Panc1 (cell line): ENCODE results near the gene E2F3. TPM values are rescaled to one million over a fixed set of nuclear protein-coding genes. Genes with fewer than 3 reads are reported as not detected.

Source experiments
- ATAC-seq: fragments of 200-7000 bp; cut with Tn5 transposase; 2 replicates; pipeline ENCODE4 v1.9.1; 2020; ENCODE audit warnings: mild to moderate bottlenecking, moderate library complexity
- BruUV-seq: library from RNA; stranded (reverse); fragments of 400-500 nt; replicated peaks from 2 replicates; lab custom pipeline; 2021; lab: Mats Ljungman, UMichigan
- CTCF ChIA-PET: fragments of 300-600 bp; sonication (Branson Sonifier 250); formaldehyde crosslinking; loops from one replicate; lab custom pipeline; 2022; ENCODE audit warnings: antibody characterized with exemption; lab: Charles Lee
- POLR2A ChIA-PET: fragments of 300-600 bp; sonication (Branson Sonifier 250); formaldehyde crosslinking; loops from one replicate; lab custom pipeline; 2022; ENCODE audit warnings: antibody characterized with exemption; lab: Charles Lee
- DNase-seq: peaks from one replicate; pipeline ENCODE4 v3.0.0-alpha.2; 2010; ENCODE audit warnings: low read depth, low spot score
- H3K27ac ChIP-seq: 2 replicates; pipeline ENCODE4 v1.5.1; 2011; ENCODE audit warnings: mild to moderate bottlenecking, low read length, inconsistent platforms
- H3K27me3 ChIP-seq: fragments of 200-500 bp; sonication (Bioruptor generic); 2 replicates; pipeline ENCODE4 v1.6.0; 2014; ENCODE audit warnings: low read length, inconsistent platforms; ENCODE audit not compliant: control insufficient read depth, insufficient read depth
- H3K36me3 ChIP-seq: fragments of 200-500 bp; sonication (Bioruptor generic); 2 replicates; pipeline ENCODE4 v1.5.1; 2014; ENCODE audit warnings: inconsistent platforms, mild to moderate bottlenecking, low read length, moderate library complexity; ENCODE audit not compliant: control insufficient read depth, insufficient read depth
- H3K4me1 ChIP-seq: 2 replicates; pipeline ENCODE4 v1.5.1; 2011; ENCODE audit warnings: inconsistent platforms, mild to moderate bottlenecking, low read length, moderate library complexity; ENCODE audit not compliant: control insufficient read depth, insufficient read depth
- H3K4me3 ChIP-seq, 2 experiments: 2 replicates each; pipeline ENCODE4 v1.5.1; 2011 to 2012; ENCODE audit warnings: low read depth in 2 of 2, low read length in 2 of 2, mild to moderate bottlenecking in 2 of 2, inconsistent platforms in 1 of 2, moderate library complexity in 1 of 2
- H3K9me3 ChIP-seq: fragments of 200-500 bp; sonication (Bioruptor generic); 2 replicates; pipeline ENCODE4 v1.5.1; 2014; ENCODE audit warnings: low read depth, mild to moderate bottlenecking, inconsistent platforms, low read length, moderate library complexity; ENCODE audit not compliant: control insufficient read depth, insufficient read depth
- CTCF ChIP-seq: fragments of 450-650 bp; IDR thresholded peaks from 2 replicates; pipeline ENCODE4 v1.5.1; 2017; ENCODE audit warnings: mild to moderate bottlenecking
- POLR2AphosphoS5 ChIP-seq: IDR thresholded peaks from 2 replicates; pipeline ENCODE4 v1.6.1; 2012; ENCODE audit warnings: mild to moderate bottlenecking, low read depth, low read length, moderate library complexity
- REST ChIP-seq, 2 experiments: IDR thresholded peaks; 2 replicates each; pipeline ENCODE4 v1.6.1; 2011 to 2012; ENCODE audit warnings: low read depth in 2 of 2, control low read depth in 1 of 2, low read length in 1 of 2, mild to moderate bottlenecking in 1 of 2, moderate library complexity in 1 of 2; ENCODE audit not compliant: insufficient read depth in 1 of 2
- SIN3A ChIP-seq: IDR thresholded peaks from 2 replicates; pipeline ENCODE4 v1.6.1; 2012; ENCODE audit warnings: low read depth, mild to moderate bottlenecking, low read length, moderate library complexity, borderline replicate concordance; ENCODE audit not compliant: insufficient read depth
- TCF7L2 ChIP-seq: IDR thresholded peaks from 2 replicates; pipeline ENCODE4 v1.6.1; 2011; ENCODE audit warnings: mild to moderate bottlenecking, low read depth, low read length, inconsistent platforms
- in situ Hi-C: cut with HindIII; loops from 2 replicates; pipeline ENCODE4 v1.10.0; 2016; ENCODE audit warnings: low sequenced_read_pairs, low pct_unique_long_range_greater_than_20kb
- intact Hi-C: fragments of 100-400 bp; cut with micrococcal nuclease; formaldehyde crosslinking; loops from one replicate; pipeline ENCODE4 v1.10.0; 2022; ENCODE audit not compliant: unreplicated experiment
- total RNA-seq: library from RNA; stranded (reverse); gene quantifications from one replicate; pipeline ENCODE4 v1.2.1, GENCODE V29; 2021; ENCODE audit not compliant: unreplicated experiment

Gene E2F3
- total RNA-seq, 1 experiment from 2014 or later: 31.0 TPM

GRCh38 chr6:20433929-20434328 is 32.2 kb downstream of the E2F3 start:
- in situ Hi-C loops: no loop called here

GRCh38 chr6:20434766-20435165 is 33.1 kb downstream of the E2F3 start:
- no peak overlapping the region for H3K4me3 ChIP-seq
- H3K36me3 ChIP-seq: no peaks in the 10 kb centered on the region
- in situ Hi-C loops (no loop called here), intact Hi-C loops (no loop called here)
- no peak overlapping the region for H3K27ac ChIP-seq
- BruUV-seq: no TSS peak
- TF ChIP-seq TCF7L2: no peak
- no peak for TF ChIP-seq CTCF
- DNase-seq: no peak
- no peaks in the 10 kb centered on the region for H3K4me1 ChIP-seq
- POLR2A ChIA-PET: no interaction called here
- CTCF ChIA-PET: no interaction called here
- H3K9me3 ChIP-seq: no peaks in the 10 kb centered on the region
- H3K27me3 ChIP-seq: no peaks in the 10 kb centered on the region
- ATAC-seq: no peak

More at GRCh38 chr6:20433929-20434328, 32.2 kb downstream of the E2F3 start:
- BruUV-seq: no TSS peak
- H3K9me3 ChIP-seq: no peaks in the 10 kb centered on the region
- no peak for TF ChIP-seq REST (IDR thresholded peaks at IDR 0.05; ENCODE audit: insufficient read depth in 1 of 2, low read depth in 2 of 2, low read length in 1 of 2)
- TF ChIP-seq SIN3A: no peak
- no peak for TF ChIP-seq CTCF
- TF ChIP-seq POLR2AphosphoS5: no peak
- TF ChIP-seq TCF7L2: no peak
- H3K36me3 ChIP-seq: no peaks in the 10 kb centered on the region
- H3K27me3 ChIP-seq: no peaks in the 10 kb centered on the region
- no peak overlapping the region for H3K4me3 ChIP-seq
- H3K27ac ChIP-seq: no peak overlapping the region
- ChIA-PET POLR2A (no interaction called here), CTCF (no interaction called here)
- intact Hi-C loops: no loop called here
- H3K4me1 ChIP-seq: no peaks in the 10 kb centered on the region
- ATAC-seq (no peak), DNase-seq (no peak)

- H3K27ac ChIP-seq: no peak overlapping the region
- H3K9me3 ChIP-seq: no peaks in the 10 kb centered on the region
- H3K36me3 ChIP-seq: no peaks in the 10 kb centered on the region
- intact Hi-C loops: no loop called here
- no TSS peak for BruUV-seq
- H3K27me3 ChIP-seq: no peaks in the 10 kb centered on the region
- no peak overlapping the region for H3K4me3 ChIP-seq
- TF ChIP-seq TCF7L2 (no peak), SIN3A (no peak), REST (IDR thresholded peaks at IDR 0.05; ENCODE audit: insufficient read depth in 1 of 2, low read depth in 2 of 2, low read length in 1 of 2) (no peak), CTCF (no peak), POLR2AphosphoS5 (no peak)
- ATAC-seq: no peak
- POLR2A ChIA-PET: no interaction called here
- no peak for DNase-seq
- no peaks in the 10 kb centered on the region for H3K4me1 ChIP-seq
- CTCF ChIA-PET: no interaction called here
- in situ Hi-C loops: no loop called here
These were observed 35.0 kb downstream of the E2F3 start for GRCh38 chr6:20436719-20437118.
